OCI-LY3 (cell line): ENCODE results near the gene HSD3B1.

Experiments
- EZH2phosphoT487 ChIP-seq: fragments of 200-600 bp; shearing (Covaris generic); IDR thresholded peaks from 2 replicates; pipeline ENCODE4 v1.6.1; 2018; ENCODE audit warnings: antibody characterized with exemption, mixed run types, low read depth
- TF ChIP-seq, protein P1 (sequence below): fragments of 200-600, 300-600 bp; sonication (generic); IDR thresholded peaks from 2 replicates; pipeline ENCODE4 v1.5.1; 2014; ENCODE audit warnings: antibody characterized with exemption, low read length, low read depth

GRCh38 chr1:119482517-119483425 lies 24.2 kb upstream of the HSD3B1 start:
- TF ChIP-seq, protein P1, sequence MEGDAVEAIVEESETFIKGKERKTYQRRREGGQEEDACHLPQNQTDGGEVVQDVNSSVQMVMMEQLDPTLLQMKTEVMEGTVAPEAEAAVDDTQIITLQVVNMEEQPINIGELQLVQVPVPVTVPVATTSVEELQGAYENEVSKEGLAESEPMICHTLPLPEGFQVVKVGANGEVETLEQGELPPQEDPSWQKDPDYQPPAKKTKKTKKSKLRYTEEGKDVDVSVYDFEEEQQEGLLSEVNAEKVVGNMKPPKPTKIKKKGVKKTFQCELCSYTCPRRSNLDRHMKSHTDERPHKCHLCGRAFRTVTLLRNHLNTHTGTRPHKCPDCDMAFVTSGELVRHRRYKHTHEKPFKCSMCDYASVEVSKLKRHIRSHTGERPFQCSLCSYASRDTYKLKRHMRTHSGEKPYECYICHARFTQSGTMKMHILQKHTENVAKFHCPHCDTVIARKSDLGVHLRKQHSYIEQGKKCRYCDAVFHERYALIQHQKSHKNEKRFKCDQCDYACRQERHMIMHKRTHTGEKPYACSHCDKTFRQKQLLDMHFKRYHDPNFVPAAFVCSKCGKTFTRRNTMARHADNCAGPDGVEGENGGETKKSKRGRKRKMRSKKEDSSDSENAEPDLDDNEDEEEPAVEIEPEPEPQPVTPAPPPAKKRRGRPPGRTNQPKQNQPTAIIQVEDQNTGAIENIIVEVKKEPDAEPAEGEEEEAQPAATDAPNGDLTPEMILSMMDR, result no peak
- no peak for TF ChIP-seq EZH2phosphoT487
